Mesenchymal stem cell (in vitro differentiated cells and primary cell): ENCODE measurements around the gene ARHGAP31.

ENCODE experiments used
- DNase-seq: peaks from one replicate; pipeline ENCODE4 v3.0.0-alpha.2; 2013
- H2AFZ ChIP-seq: one replicate; pipeline ENCODE4 v1.6.1; 2013; ENCODE audit warnings: low read depth, mild to moderate bottlenecking, control low read depth, inconsistent platforms, low read length, moderate library complexity
- H2AK5ac ChIP-seq: 2 replicates; pipeline ENCODE4 v1.6.1; 2013; ENCODE audit warnings: low read length, moderate library complexity, mild to moderate bottlenecking, inconsistent platforms; ENCODE audit not compliant: severe bottlenecking
- H2BK120ac ChIP-seq: one replicate; pipeline ENCODE4 v1.6.1; 2013; ENCODE audit warnings: low read depth, mild to moderate bottlenecking, inconsistent platforms, low read length, moderate library complexity
- H2BK12ac ChIP-seq, 2 experiments: one replicate each; pipeline ENCODE4 v1.6.1; 2013; ENCODE audit warnings: inconsistent platforms in 2 of 2, low read length in 2 of 2, mild to moderate bottlenecking in 2 of 2, moderate library complexity in 2 of 2, control low read depth in 1 of 2
- H2BK15ac ChIP-seq: one replicate; pipeline ENCODE4 v1.6.1; 2013; ENCODE audit warnings: mild to moderate bottlenecking, low read depth, inconsistent platforms; ENCODE audit not compliant: poor library complexity, severe bottlenecking
- H2BK5ac ChIP-seq: 2 replicates; pipeline ENCODE4 v1.6.1; 2013; ENCODE audit warnings: low read depth, mild to moderate bottlenecking, low read length, control low read depth, inconsistent platforms; ENCODE audit not compliant: poor library complexity, severe bottlenecking
- H3K14ac ChIP-seq, 2 experiments: one replicate each; pipeline ENCODE4 v1.6.1; 2013; ENCODE audit warnings: inconsistent platforms in 2 of 2, low read length in 2 of 2, control low read depth in 1 of 2, mild to moderate bottlenecking in 1 of 2, moderate library complexity in 1 of 2
- H3K18ac ChIP-seq, 2 experiments: one replicate each; pipeline ENCODE4 v1.6.1; 2013; ENCODE audit warnings: inconsistent platforms in 2 of 2, low read length in 2 of 2, control low read depth in 1 of 2, low read depth in 1 of 2, mild to moderate bottlenecking in 1 of 2
- H3K23ac ChIP-seq, 2 experiments: one replicate each; pipeline ENCODE4 v1.6.1; 2013; ENCODE audit warnings: inconsistent platforms in 2 of 2, low read length in 2 of 2, mild to moderate bottlenecking in 2 of 2, moderate library complexity in 2 of 2, control low read depth in 1 of 2
- H3K27ac ChIP-seq: 2 replicates; pipeline ENCODE4 v1.5.1; 2013; ENCODE audit warnings: mild to moderate bottlenecking, moderate library complexity, low read length, control low read depth, inconsistent platforms; ENCODE audit not compliant: poor library complexity, severe bottlenecking
- H3K27me3 ChIP-seq, 2 experiments: 2 replicates each; pipeline versions ENCODE4 v1.6.1 to v1.7.0; 2013; ENCODE audit warnings: low read length in 2 of 2, mild to moderate bottlenecking in 2 of 2, moderate library complexity in 2 of 2, control low read depth in 1 of 2, inconsistent platforms in 1 of 2; ENCODE audit not compliant: control insufficient read depth in 1 of 2, insufficient read depth in 1 of 2
- H3K36me3 ChIP-seq, 2 experiments: 2 replicates each; pipeline versions ENCODE4 v1.6.1 to v1.7.0; 2013; ENCODE audit warnings: low read length in 2 of 2, control low read depth in 1 of 2, inconsistent platforms in 1 of 2, low read depth in 1 of 2, mild to moderate bottlenecking in 1 of 2; ENCODE audit not compliant: insufficient read depth in 2 of 2, control insufficient read depth in 1 of 2
- H3K4ac ChIP-seq, 2 experiments: one replicate each; pipeline ENCODE4 v1.6.1; 2013; ENCODE audit warnings: inconsistent platforms in 2 of 2, low read length in 2 of 2, mild to moderate bottlenecking in 2 of 2, moderate library complexity in 2 of 2, control low read depth in 1 of 2, low read depth in 1 of 2
- H3K4me1 ChIP-seq: 2 replicates; pipeline ENCODE4 v1.6.1; 2013; ENCODE audit warnings: low read depth, low read length, control low read depth; ENCODE audit not compliant: control insufficient read depth, insufficient read depth
- H3K4me2 ChIP-seq: 2 replicates; pipeline ENCODE4 v1.6.1; 2013; ENCODE audit warnings: low read length, mild to moderate bottlenecking, inconsistent platforms; ENCODE audit not compliant: poor library complexity, severe bottlenecking
- H3K4me3 ChIP-seq, 2 experiments: 2 replicates each; pipeline versions ENCODE4 v1.5.1 to v1.7.0; 2013; ENCODE audit warnings: low read length in 2 of 2, mild to moderate bottlenecking in 2 of 2, control low read depth in 1 of 2, low read depth in 1 of 2; ENCODE audit not compliant: insufficient read depth in 1 of 2
- H3K79me1 ChIP-seq: replicated peaks from 2 replicates; pipeline ENCODE4 v1.6.1; 2013; ENCODE audit warnings: mild to moderate bottlenecking, control low read depth, low read length, inconsistent platforms; ENCODE audit not compliant: poor library complexity, severe bottlenecking
- H3K9ac ChIP-seq: 2 replicates; pipeline ENCODE4 v1.7.0; 2013; ENCODE audit warnings: mild to moderate bottlenecking, low read length, moderate library complexity
- H3K9me3 ChIP-seq: 2 replicates; pipeline ENCODE4 v1.7.0; 2013; ENCODE audit warnings: mild to moderate bottlenecking, low read length; ENCODE audit not compliant: control insufficient read depth
- H4K8ac ChIP-seq: one replicate; pipeline ENCODE4 v1.6.1; 2013; ENCODE audit warnings: inconsistent platforms, mild to moderate bottlenecking, low read length, moderate library complexity
- H4K91ac ChIP-seq: one replicate; pipeline ENCODE4 v1.6.1; 2013; ENCODE audit warnings: mild to moderate bottlenecking, low read length, inconsistent platforms
- WGBS: methylation state at CpG from one replicate; pipeline ENCODE4 v1.1.7; 2013; ENCODE audit warnings: mixed read lengths; 5-methylcytosine and 5-hydroxymethylcytosine counted together

ARHGAP31 gene

DNA sequence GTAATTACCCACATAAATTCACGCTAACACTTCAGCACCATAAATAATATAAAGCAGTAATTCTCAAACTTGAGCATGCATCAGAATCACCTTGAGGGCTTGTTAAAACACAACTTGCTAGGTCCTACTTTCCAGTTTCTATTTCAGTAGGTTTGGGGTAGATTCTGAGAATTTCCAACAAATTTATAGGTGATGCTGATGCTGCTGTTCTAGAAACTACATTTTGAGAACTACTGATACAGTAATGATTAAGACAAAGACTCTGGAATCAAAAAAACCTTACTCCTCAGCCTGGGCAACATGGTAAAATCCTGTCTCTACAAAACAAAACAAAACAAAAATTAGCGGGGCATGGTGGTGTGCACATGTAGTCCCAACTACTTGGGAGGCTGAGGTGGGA, 150.4 kb downstream of the ARHGAP31 start:
- Histone ChIP-seq H3K36me3 (peaks cover 35 to 91% of the 10 kb centered on the region in 2 experiments), H3K18ac (no peak overlapping the region), H2AFZ (no peak overlapping the region), H4K8ac (no peak overlapping the region), H3K9me3 (no peaks in the 10 kb centered on the region), H3K23ac (no peak overlapping the region), H3K14ac (no peak overlapping the region), H3K9ac (no peak overlapping the region), H3K4me3 (no peak overlapping the region), H2BK15ac (no peak overlapping the region), H2BK5ac (no peak overlapping the region), H4K91ac (no peak overlapping the region), H2BK12ac (no peak overlapping the region), H3K4me1 (no peaks in the 10 kb centered on the region), H3K4me2 (no peak overlapping the region), H3K4ac (no peak overlapping the region), H3K27me3 (no peaks in the 10 kb centered on the region), H2BK120ac (no peak overlapping the region), H3K27ac (no peak overlapping the region), H2AK5ac (no peak overlapping the region), H3K79me1 (peaks cover 26% of the 10 kb centered on the region)
- DNase-seq, result no peak
- WGBS, result 100% methylated on average over 2 of the region's 2 CpGs

- H3K9me3 ChIP-seq, result no peaks in the 10 kb centered on the region
- H3K27ac ChIP-seq, result no peak overlapping the region
- H2AK5ac ChIP-seq, result no peak overlapping the region
- no peaks in the 10 kb centered on the region for H3K27me3 ChIP-seq
- no peak overlapping the region for H2BK12ac ChIP-seq
- H3K4me2 ChIP-seq, result no peak overlapping the region
- no peak overlapping the region for H3K14ac ChIP-seq
- H3K23ac ChIP-seq, result no peak overlapping the region
- DNase-seq, result no peak
- no peak overlapping the region for H3K18ac ChIP-seq
- no peak overlapping the region for H3K9ac ChIP-seq
- no peak overlapping the region for H2AFZ ChIP-seq
- no peak overlapping the region for H2BK15ac ChIP-seq
- peaks cover 28 to 96% of the 10 kb centered on the region in 2 experiments for H3K36me3 ChIP-seq
- H3K4me1 ChIP-seq, result no peaks in the 10 kb centered on the region
- H4K91ac ChIP-seq, result no peak overlapping the region
- no peak overlapping the region for H4K8ac ChIP-seq
- no peak overlapping the region for H3K4me3 ChIP-seq
- no peak overlapping the region for H3K4ac ChIP-seq
- WGBS, result 100% methylated on average over 1 of the region's 1 CpG
- peaks cover 18% of the 10 kb centered on the region for H3K79me1 ChIP-seq
- no peak overlapping the region for H2BK5ac ChIP-seq
- H2BK120ac ChIP-seq, result no peak overlapping the region
Measured at GRCh38 chr3:119453822-119454221, 159.6 kb downstream of the ARHGAP31 start.

DNA sequence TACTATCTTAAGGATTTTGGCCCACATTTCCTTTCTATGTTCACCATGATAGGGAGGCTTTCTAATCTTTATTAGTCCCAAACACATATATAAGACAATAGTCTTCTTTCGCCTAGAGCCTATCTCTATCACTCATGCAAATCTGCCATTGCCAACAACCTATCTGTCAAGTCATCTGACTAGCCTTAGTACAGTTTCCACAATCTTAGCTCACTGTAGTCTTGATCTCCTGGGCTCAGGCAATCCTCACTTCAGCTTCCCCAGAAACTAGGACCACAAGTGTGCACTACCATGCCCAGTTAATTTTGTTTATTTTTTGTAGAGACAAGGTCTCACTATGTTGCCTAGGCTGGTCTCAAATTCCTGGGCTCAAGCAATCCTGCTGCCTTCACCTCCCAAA, 162.3 kb downstream of the ARHGAP31 start:
- H2BK5ac ChIP-seq, result no peak overlapping the region
- no peaks in the 10 kb centered on the region for H3K9me3 ChIP-seq
- no peak overlapping the region for H3K4me2 ChIP-seq
- no peak overlapping the region for H2BK120ac ChIP-seq
- 91% methylated on average over 1 of the region's 1 CpG for WGBS
- no peak overlapping the region for H2BK15ac ChIP-seq
- no peak overlapping the region for H3K27ac ChIP-seq
- H3K14ac ChIP-seq, result no peak overlapping the region
- H3K18ac ChIP-seq, result no peak overlapping the region
- H3K4me1 ChIP-seq, result no peaks in the 10 kb centered on the region
- no peaks in the 10 kb centered on the region for H3K27me3 ChIP-seq
- peak overlapping the region; percentile 6 for H3K9ac ChIP-seq
- H4K8ac ChIP-seq, result no peak overlapping the region
- no peak overlapping the region for H2AFZ ChIP-seq
- no peak overlapping the region for H2BK12ac ChIP-seq
- no peak overlapping the region for H3K4ac ChIP-seq
- H3K36me3 ChIP-seq, result peaks cover 20 to 97% of the 10 kb centered on the region in 2 experiments
- no peak for DNase-seq
- H2AK5ac ChIP-seq, result no peak overlapping the region
- H3K4me3 ChIP-seq, result no peak overlapping the region
- H3K23ac ChIP-seq, result no peak overlapping the region
- H3K79me1 ChIP-seq, result peaks cover 15% of the 10 kb centered on the region
- H4K91ac ChIP-seq, result no peak overlapping the region

DNA sequence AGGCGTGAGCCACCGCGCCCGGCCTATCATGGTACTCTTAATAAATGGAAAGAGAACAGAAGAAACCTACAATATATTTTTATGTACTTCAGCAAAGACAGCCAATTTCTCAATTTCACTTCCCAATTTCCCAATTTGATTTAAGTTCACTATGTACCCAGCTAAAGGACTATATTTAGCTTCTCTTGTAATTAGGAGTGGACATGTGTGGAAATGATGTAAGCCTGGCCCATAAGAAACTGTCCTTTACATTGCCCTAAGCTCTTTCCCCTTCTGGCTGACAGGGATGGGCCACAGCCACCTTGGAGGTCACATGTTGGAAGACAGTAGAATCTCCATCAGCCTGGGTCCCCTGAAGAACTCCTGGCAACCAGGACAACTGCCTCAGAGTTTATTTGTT, 163.1 kb downstream of the ARHGAP31 start:
- Histone ChIP-seq H3K23ac (no peak overlapping the region), H3K27me3 (no peaks in the 10 kb centered on the region), H3K9me3 (no peaks in the 10 kb centered on the region), H3K14ac (no peak overlapping the region), H3K4me1 (peaks cover 2% of the 10 kb centered on the region), H3K4me2 (no peak overlapping the region), H2BK15ac (no peak overlapping the region), H2BK12ac (no peak overlapping the region), H4K8ac (no peak overlapping the region), H2BK120ac (no peak overlapping the region), H3K79me1 (peaks cover 15% of the 10 kb centered on the region), H2AK5ac (no peak overlapping the region), H2BK5ac (no peak overlapping the region), H3K4me3 (no peak overlapping the region), H3K36me3 (peaks cover 20 to 98% of the 10 kb centered on the region in 2 experiments), H3K4ac (no peak overlapping the region), H2AFZ (no peak overlapping the region), H4K91ac (no peak overlapping the region), H3K27ac (no peak overlapping the region), H3K18ac (no peak overlapping the region), H3K9ac (no peak overlapping the region)
- WGBS, result 100% methylated on average over 1 of the region's 4 CpGs
- peak; percentile 19 for DNase-seq
